Measurements from ENCODE around the gene ARF5. TPM values are rescaled to one million over a fixed set of nuclear protein-coding genes. Genes with fewer than 3 reads are reported as not detected.

The ARF5 gene
- polyA plus RNA-seq, 1 experiment: 179 TPM

GRCh38 chr7:127592550-127592949 lies 4.3 kb downstream of the ARF5 start:
- Histone ChIP-seq H3K4me3 (ENCODE audit: low read depth, low read length) (no peak overlapping the region), H3K27ac (ENCODE audit: low read depth, low read length) (no peak overlapping the region), H3K9me3 (ENCODE audit: control insufficient read depth, insufficient read depth, low read length) (peaks cover 4% of the 10 kb centered on the region; the same call in 1 of the 2 replicates), H3K27me3 (ENCODE audit: control insufficient read depth, insufficient read depth, low read length) (peaks cover 4% of the 10 kb centered on the region)
- no peak for DNase-seq (ENCODE audit: low read depth, low spot score)
- TF ChIP-seq CTCF (IDR thresholded peaks at IDR 0.05; ENCODE audit: low read depth, low read length): no peak
- POLR2A ChIA-PET: no interaction called here
- CTCF ChIA-PET: no interaction called here

GRCh38 chr7:127594490-127594889 lies 6.3 kb downstream of the ARF5 start:
- Histone ChIP-seq H3K9me3 (ENCODE audit: control insufficient read depth, insufficient read depth, low read length) (no peaks in the 10 kb centered on the region), H3K4me3 (ENCODE audit: low read depth, low read length) (no peak overlapping the region), H3K27me3 (ENCODE audit: control insufficient read depth, insufficient read depth, low read length) (peaks cover 7% of the 10 kb centered on the region), H3K27ac (ENCODE audit: low read depth, low read length) (no peak overlapping the region)
- DNase-seq (ENCODE audit: low read depth, low spot score): no peak
- POLR2A ChIA-PET: no interaction called here
- no peak for TF ChIP-seq CTCF (IDR thresholded peaks at IDR 0.05; ENCODE audit: low read depth, low read length)
- CTCF ChIA-PET: no interaction called here

GRCh38 chr7:127595737-127596136 lies 7.5 kb downstream of the ARF5 start:
- no peak overlapping the region for H3K27ac ChIP-seq (ENCODE audit: low read depth, low read length)
- no peaks in the 10 kb centered on the region for H3K9me3 ChIP-seq (ENCODE audit: control insufficient read depth, insufficient read depth, low read length)
- no peak for TF ChIP-seq CTCF (IDR thresholded peaks at IDR 0.05; ENCODE audit: low read depth, low read length)
- H3K27me3 ChIP-seq (ENCODE audit: control insufficient read depth, insufficient read depth, low read length): peaks cover 15% of the 10 kb centered on the region
- H3K4me3 ChIP-seq (ENCODE audit: low read depth, low read length): no peak overlapping the region
- CTCF ChIA-PET: no interaction called here
- DNase-seq (ENCODE audit: low read depth, low spot score): no peak
- POLR2A ChIA-PET: no interaction called here

GRCh38 chr7:127598318-127598717 lies 10.1 kb downstream of the ARF5 start:
- Histone ChIP-seq H3K27ac (ENCODE audit: low read depth, low read length) (no peak overlapping the region), H3K27me3 (ENCODE audit: control insufficient read depth, insufficient read depth, low read length) (peaks cover 21% of the 10 kb centered on the region), H3K9me3 (ENCODE audit: control insufficient read depth, insufficient read depth, low read length) (no peaks in the 10 kb centered on the region), H3K4me3 (ENCODE audit: low read depth, low read length) (no peak overlapping the region)
- ChIA-PET CTCF (no interaction called here), POLR2A (no interaction called here)
- no peak for DNase-seq (ENCODE audit: low read depth, low spot score)
- peak; percentile 25; the same call in 1 of the 2 replicates for TF ChIP-seq CTCF (IDR thresholded peaks at IDR 0.05; ENCODE audit: low read depth, low read length)

- Histone ChIP-seq H3K27ac (ENCODE audit: low read depth, low read length) (no peak overlapping the region), H3K4me3 (ENCODE audit: low read depth, low read length) (no peak overlapping the region), H3K27me3 (ENCODE audit: control insufficient read depth, insufficient read depth, low read length) (peaks cover 20% of the 10 kb centered on the region), H3K9me3 (ENCODE audit: control insufficient read depth, insufficient read depth, low read length) (no peaks in the 10 kb centered on the region)
- DNase-seq (ENCODE audit: low read depth, low spot score): no peak
- ChIA-PET POLR2A (no interaction called here), CTCF (no interaction called here)
- no peak for TF ChIP-seq CTCF (IDR thresholded peaks at IDR 0.05; ENCODE audit: low read depth, low read length)
Observed at GRCh38 chr7:127600885-127601284, 12.7 kb downstream of the ARF5 start.
